GM12873 (cell line): ENCODE data around the gene CNMD.

Experiments used
- CTCF ChIP-seq: IDR thresholded peaks from 2 replicates; pipeline ENCODE4 v1.5.1; 2012; ENCODE audit warnings: low read depth, mild to moderate bottlenecking, moderate library complexity, low read length, control low read depth; ENCODE audit not compliant: insufficient read depth; ENCODE audit errors: missing control alignments

CNMD gene

DNA sequence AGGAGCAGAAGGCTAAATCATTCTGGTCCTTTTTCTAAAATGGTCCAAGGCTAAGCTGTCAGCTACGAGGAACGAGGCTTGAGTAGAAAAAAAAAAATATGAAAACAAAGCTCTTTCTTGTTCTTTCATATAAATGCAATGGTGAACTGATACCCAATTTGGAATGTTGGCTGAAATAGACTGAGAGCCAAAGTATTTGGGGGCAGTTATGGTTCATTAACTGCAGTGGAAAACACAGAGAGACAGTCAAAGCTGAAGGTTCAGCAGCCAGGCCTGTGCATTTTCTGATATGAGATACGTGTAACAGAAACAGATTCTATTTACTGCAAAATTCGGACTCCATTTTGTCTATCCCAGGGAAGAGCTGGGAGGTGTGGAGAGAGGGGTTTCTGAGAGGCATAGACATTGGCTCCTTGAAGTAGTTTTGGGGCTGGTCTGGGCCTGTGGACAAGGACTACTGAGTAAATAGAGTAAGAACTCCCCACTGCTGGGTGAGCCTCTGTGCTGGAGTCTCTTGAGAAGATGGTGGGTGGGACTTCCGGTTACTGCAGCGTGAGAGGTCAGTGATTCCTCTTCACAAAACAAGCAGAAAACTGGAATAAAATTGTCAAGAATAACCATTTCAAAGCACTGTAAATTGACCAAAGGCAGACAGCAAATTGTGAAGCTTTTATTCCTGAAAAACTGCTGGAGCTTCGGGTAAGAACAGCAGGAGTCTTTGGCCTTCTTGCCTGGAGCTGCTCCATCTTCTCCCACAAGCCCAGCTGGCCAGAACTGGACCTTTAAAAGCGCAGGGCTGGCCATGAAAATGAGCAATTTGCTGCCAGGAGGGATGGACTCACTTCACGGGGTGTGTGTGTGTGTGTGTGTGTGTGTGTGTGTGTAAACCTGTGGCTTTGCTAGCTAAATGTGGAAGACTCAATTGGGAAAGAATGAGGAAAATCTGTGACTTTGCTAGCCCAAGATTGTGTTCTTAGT, 43.1 kb upstream of the CNMD start:
- TF ChIP-seq CTCF = no peak

GRCh38 chr13:52780611-52781010, 41.0 kb upstream of the CNMD start:
- no peak for TF ChIP-seq CTCF

DNA sequence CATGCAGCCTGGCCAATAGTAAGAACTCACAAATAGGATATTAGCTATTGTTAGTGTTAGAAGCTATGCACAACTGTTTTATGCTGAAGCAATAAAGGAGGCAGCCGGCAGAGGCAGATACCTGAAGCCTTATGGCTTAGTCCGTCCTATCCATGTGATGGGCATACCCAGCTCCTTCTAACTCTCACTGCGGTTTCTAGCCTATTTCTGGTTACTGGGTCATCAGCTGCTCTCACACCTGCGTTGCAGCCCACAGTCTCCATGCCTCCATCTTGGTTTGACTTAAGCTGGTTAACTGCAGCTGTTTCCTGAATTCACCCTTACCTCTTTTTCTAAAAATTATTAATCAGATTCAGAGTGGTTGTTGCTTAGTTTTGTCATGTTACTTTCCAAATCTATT, 40.5 kb upstream of the CNMD start:
- no peak for TF ChIP-seq CTCF

DNA sequence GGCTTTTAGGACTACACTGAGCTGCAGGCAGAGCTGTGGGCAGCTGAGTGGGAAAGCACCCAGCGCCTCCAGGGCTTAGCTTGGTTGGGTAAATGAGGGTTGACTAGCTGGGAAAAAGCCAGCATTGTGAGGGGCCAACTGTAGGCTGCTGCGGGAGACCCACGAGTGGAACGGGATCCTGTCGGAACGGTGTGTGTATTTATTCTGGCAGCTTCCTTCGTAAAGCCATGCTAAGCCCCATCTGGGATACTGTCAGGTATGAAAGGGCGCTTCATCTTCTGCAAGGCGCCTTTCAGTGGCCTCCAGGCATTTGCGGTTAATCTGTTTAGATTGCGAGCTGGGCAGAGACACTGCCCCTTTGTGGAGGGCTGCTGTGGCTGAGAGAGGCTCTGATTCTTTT, 39.5 kb upstream of the CNMD start:
- no peak for TF ChIP-seq CTCF

DNA sequence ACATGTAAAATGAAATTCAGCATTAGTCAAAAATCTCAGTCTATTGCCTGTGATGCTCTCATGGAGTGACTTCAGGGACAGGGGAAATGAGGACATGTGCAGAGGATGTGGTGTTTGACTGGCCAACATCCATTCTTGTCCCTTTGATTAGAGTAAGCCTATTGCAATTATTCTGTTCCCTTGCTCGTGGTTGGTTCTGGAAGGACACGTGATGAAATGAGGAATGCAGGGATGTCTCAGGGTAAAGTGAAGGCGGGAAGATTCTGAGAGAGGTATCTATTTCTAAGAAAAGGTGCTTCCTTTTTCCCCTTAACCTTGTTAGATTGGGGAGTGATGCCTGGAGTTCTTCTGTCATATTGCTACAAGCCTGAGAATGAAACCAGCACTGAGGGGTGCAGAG, 37.1 kb upstream of the CNMD start:
- TF ChIP-seq CTCF = no peak

DNA sequence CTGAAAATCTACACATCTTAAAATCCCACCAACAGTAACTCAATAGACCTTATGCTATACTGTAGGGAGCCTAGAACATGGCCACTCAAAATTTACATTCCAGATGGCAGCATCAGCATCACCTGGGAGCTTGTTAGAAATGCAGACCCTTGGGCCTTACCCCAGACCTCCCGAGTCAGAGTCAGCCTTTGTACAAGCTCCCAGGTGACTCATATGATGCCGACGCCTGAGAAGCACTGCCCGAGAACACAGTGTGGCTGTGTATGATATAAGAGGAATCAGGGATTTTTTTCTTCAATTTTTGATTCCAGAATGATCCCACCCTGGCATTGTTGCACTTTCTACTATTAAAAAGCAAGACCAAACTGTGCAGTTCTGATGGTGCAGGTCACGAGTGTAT, 35.9 kb upstream of the CNMD start:
- no peak for TF ChIP-seq CTCF

GRCh38 chr13:52767949-52768516, 28.4 kb upstream of the CNMD start:
- no peak for TF ChIP-seq CTCF
